Dermis blood vessel endothelial cell (primary cell): ENCODE measurements around the gene NKX6-2. TPM values are rescaled to one million over a fixed set of nuclear protein-coding genes. Genes with fewer than 3 reads are reported as not detected.

Experiments used
- total RNA-seq: library from RNA; depleted of rRNA; stranded (reverse); fragments of >200 nt; gene quantifications from 2 replicates; pipeline ENCODE4 v1.2.3, GENCODE V29; 2014

The NKX6-2 gene
- total RNA-seq, 1 donor from 2014 or later, result not detected

Other genes with a start within 250 kb of the NKX6-2 start
- gene INPP5A, start 248.4 kb downstream of the NKX6-2 start, total RNA-seq, result 24.1 and 32.8 TPM in 2 replicates
- gene CFAP46, start 156.4 kb upstream of the NKX6-2 start, total RNA-seq, result 0.19 and 0.85 TPM in 2 replicates